Gastroesophageal sphincter (tissue), 4 donors: Measurements from ENCODE around the gene STIL. TPM values are rescaled to one million over a fixed set of nuclear protein-coding genes. Genes with fewer than 3 reads are reported as not detected.
"Not testable (repeated sequence)": the region's sequence is repeated elsewhere in the genome, so short reads cannot be mapped to it uniquely, and the experiment has no call there.

ENCODE experiments used
- ATAC-seq: fragments of 150-250 bp; one replicate; pipeline ENCODE4 v1.9.1; 2016; ENCODE audit warnings: mild to moderate bottlenecking, moderate library complexity
- H3K27ac ChIP-seq, 4 donors: fragments of 200-600 bp; sonication (generic) in 3 of 4; 1 replicate in 3 of 4; 2 replicates in 1 of 4; pipeline ENCODE4 v1.5.1; 2016 to 2019
- H3K27me3 ChIP-seq: fragments of 200-600 bp; sonication (generic); one replicate; pipeline ENCODE4 v1.5.1; 2019
- H3K36me3 ChIP-seq, 2 donors: fragments of 200-600 bp; sonication (generic); one replicate each; pipeline ENCODE4 v1.5.1; 2019; ENCODE audit warnings: control low read depth in 1 of 2
- H3K4me1 ChIP-seq, 3 donors: fragments of 200-600 bp; sonication (generic); 1 replicate in 2 of 3; 2 replicates in 1 of 3; pipeline ENCODE4 v1.5.1; 2016 to 2019; ENCODE audit warnings: control low read depth in 2 of 3
- H3K4me3 ChIP-seq, 2 donors: fragments of 200-600 bp; sonication (generic); one replicate each; pipeline ENCODE4 v1.5.1; 2019; ENCODE audit warnings: mild to moderate bottlenecking in 1 of 2, moderate library complexity in 1 of 2
- H3K9me3 ChIP-seq, 3 donors: fragments of 200-600 bp; sonication (generic); one replicate each; pipeline ENCODE4 v1.5.1; 2017 to 2019; ENCODE audit warnings: control low read depth in 2 of 3
- CTCF ChIP-seq, 4 experiments: fragments of 200-600 bp in 2 of 4; fragments of 450-650 bp in 2 of 4; sonication (generic) in 1 of 4; IDR thresholded peaks; one replicate each; pipeline ENCODE4 v1.5.1; 2017 to 2019; ENCODE audit warnings: antibody characterized with exemption in 4 of 4, mild to moderate bottlenecking in 2 of 4, moderate library complexity in 2 of 4
- EP300 ChIP-seq: sonication (generic); formaldehyde crosslinking; IDR thresholded peaks from one replicate; pipeline ENCODE4 v1.6.1; 2017; ENCODE audit warnings: antibody characterized with exemption, mild to moderate bottlenecking
- POLR2A ChIP-seq, 2 donors: fragments of 450-650 bp; IDR thresholded peaks; one replicate each; pipeline ENCODE4 v1.6.1; 2017; ENCODE audit warnings: antibody characterized with exemption in 2 of 2, mild to moderate bottlenecking in 2 of 2, moderate library complexity in 1 of 2
- POLR2AphosphoS5 ChIP-seq: sonication (generic); formaldehyde crosslinking; IDR thresholded peaks from one replicate; pipeline ENCODE4 v1.6.1; 2017; ENCODE audit warnings: antibody characterized with exemption
- WGBS, 2 donors: methylation state at CpG; one replicate each; pipeline ENCODE4 v1.1.5; 2018; ENCODE audit warnings: low coverage in 1 of 2; 5-methylcytosine and 5-hydroxymethylcytosine counted together
- total RNA-seq, 4 donors: library from RNA; depleted of rRNA; stranded (reverse); fragments of >200 nt; gene quantifications; one replicate each; pipeline ENCODE4 v1.1.0, GENCODE V29; 2016

Gene STIL
- total RNA-seq, 4 donors from 2014 or later, result 0.40 to 2.5 (median 0.83) TPM

- Histone ChIP-seq H3K27me3 (no peaks in the 10 kb centered on the region), H3K9me3 (no peaks in the 10 kb centered on the region), H3K4me3 (no peak overlapping the region), H3K4me1 (peaks cover 0 to 15% (median 5%) of the 10 kb centered on the region in 3 donors), H3K27ac (no peak overlapping the region), H3K36me3 (no peaks in the 10 kb centered on the region)
- no peak for ATAC-seq
- TF ChIP-seq POLR2A (IDR thresholded peaks at IDR 0.05) (no peak), CTCF (IDR thresholded peaks at IDR 0.05) (no peak), POLR2AphosphoS5 (no peak), EP300 (no peak)
- WGBS, 2 donors, result 33% methylated on average over 1 of the region's 1 CpG; no CpG with 5 or more reads in 1 of the 2 donors
These were observed 3.9 kb upstream of the STIL start for GRCh38 chr1:47317841-47318240.

- H3K27ac ChIP-seq, result no peak overlapping the region
- no peaks in the 10 kb centered on the region for H3K9me3 ChIP-seq
- no peaks in the 10 kb centered on the region for H3K36me3 ChIP-seq
- WGBS, 2 donors, result 87 to 89% methylated on average over 2 to 4 of the region's 4 CpGs
- H3K4me3 ChIP-seq, result no peak overlapping the region
- H3K4me1 ChIP-seq, result peaks cover 0 to 11% (median 5%) of the 10 kb centered on the region in 3 donors
- TF ChIP-seq POLR2AphosphoS5 (no peak), POLR2A (IDR thresholded peaks at IDR 0.05) (no peak), CTCF (IDR thresholded peaks at IDR 0.05) (no peak), EP300 (no peak)
- ATAC-seq, result no peak
- no peaks in the 10 kb centered on the region for H3K27me3 ChIP-seq
These were observed 4.5 kb downstream of the STIL start for GRCh38 chr1:47309427-47309826.

DNA sequence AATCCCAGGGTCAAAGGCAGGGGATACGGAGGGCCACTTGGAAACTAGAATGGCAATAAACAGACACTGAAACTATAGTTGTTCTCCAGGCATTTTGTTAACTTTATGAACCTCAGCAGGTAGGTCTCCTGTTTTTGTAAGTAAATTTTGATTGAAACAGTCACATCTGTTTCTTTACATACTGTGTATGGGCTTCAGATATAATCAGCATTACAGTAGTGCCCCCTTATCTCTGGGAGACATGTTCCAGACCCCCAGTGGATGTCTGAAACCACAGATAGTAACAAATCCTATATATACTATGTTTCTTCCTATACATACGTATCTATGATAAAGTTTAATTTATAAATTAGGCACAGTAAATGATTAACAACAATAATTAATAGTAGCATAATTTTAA is 11.5 kb downstream of the STIL start:
- no peak for ATAC-seq
- TF ChIP-seq POLR2AphosphoS5 (no peak), EP300 (no peak), POLR2A (IDR thresholded peaks at IDR 0.05) (no peak), CTCF (IDR thresholded peaks at IDR 0.05) (no peak)
- Histone ChIP-seq H3K4me3 (no peak overlapping the region), H3K27me3 (no peaks in the 10 kb centered on the region), H3K36me3 (peaks cover 0 to 9% of the 10 kb centered on the region in 2 donors), H3K27ac (no peak overlapping the region), H3K4me1 (peaks cover 0 to 3% (median 0%) of the 10 kb centered on the region in 3 donors), H3K9me3 (no peaks in the 10 kb centered on the region)
- WGBS, 2 donors, result 94 to 98% methylated on average over 2 of the region's 2 CpGs

GRCh38 chr1:47298025-47298699 is 15.8 kb downstream of the STIL start:
- peaks cover 0 to 9% of the 10 kb centered on the region in 2 donors for H3K36me3 ChIP-seq
- TF ChIP-seq POLR2AphosphoS5 (no peak), POLR2A (IDR thresholded peaks at IDR 0.05) (no peak), CTCF (IDR thresholded peaks at IDR 0.05) (no peak), EP300 (no peak)
- peaks cover 0 to 4% (median 0%) of the 10 kb centered on the region in 3 donors for H3K4me1 ChIP-seq
- H3K4me3 ChIP-seq, result no peak overlapping the region
- H3K9me3 ChIP-seq, result no peaks in the 10 kb centered on the region
- H3K27ac ChIP-seq, result peak overlapping the region in 3 of 4 donors; percentile 7 to 26 (median 18)
- H3K27me3 ChIP-seq, result no peaks in the 10 kb centered on the region
- no peak for ATAC-seq

- peaks cover 0 to 4% (median 0%) of the 10 kb centered on the region in 3 donors for H3K4me1 ChIP-seq
- WGBS, 2 donors, result 78 to 86% methylated on average over 2 of the region's 2 CpGs
- H3K27ac ChIP-seq, result no peak overlapping the region
- no peak for ATAC-seq
- TF ChIP-seq CTCF (IDR thresholded peaks at IDR 0.05) (no peak), POLR2AphosphoS5 (no peak), EP300 (no peak), POLR2A (IDR thresholded peaks at IDR 0.05) (no peak)
- no peak overlapping the region for H3K4me3 ChIP-seq
- no peaks in the 10 kb centered on the region for H3K27me3 ChIP-seq
- no peaks in the 10 kb centered on the region for H3K9me3 ChIP-seq
- H3K36me3 ChIP-seq, result no peaks in the 10 kb centered on the region
These were observed 18.4 kb downstream of the STIL start for GRCh38 chr1:47295579-47295978.

DNA sequence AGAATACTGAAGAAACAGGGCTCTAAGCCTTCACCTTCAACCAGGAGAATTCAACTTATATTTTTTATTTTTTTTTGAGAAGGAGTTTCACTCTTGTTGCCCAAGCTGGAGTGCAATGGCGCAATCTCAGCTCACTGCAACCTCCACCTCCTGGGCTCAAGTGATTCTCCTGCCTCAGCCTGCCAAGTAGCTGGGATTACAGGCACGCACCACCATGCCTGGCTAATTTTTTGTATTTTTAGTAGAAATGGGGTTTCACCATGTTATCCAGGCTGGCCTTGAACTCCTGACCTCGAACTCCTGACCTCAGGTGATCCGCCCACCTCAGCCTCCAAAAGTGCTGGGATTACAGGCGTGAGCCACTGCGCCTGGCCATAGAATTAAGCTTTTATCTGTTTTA is 19.1 kb downstream of the STIL start:
- WGBS, 2 donors, result 96% methylated on average over 3 to 5 of the region's 6 CpGs
- not testable (repeated sequence) for H3K27ac ChIP-seq

DNA sequence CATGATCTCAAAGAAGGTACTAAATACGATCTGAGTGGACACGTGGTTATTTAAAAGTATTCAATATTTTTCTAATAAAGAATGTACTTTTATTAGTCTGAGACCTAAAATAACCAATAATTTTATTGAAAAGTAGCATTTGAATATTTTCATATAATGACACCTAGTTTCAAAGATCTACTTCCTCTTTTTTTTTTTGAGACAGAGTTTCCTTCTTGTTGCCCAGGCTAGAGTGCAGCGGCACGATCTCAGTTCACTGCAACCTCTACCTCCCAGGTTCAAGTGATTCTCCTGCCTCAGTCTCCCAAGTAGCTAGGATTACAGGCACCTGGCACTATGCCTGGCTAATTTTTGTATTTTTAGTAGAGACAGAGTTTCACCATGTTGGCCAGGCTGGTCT is 25.8 kb downstream of the STIL start:
- H3K4me1 ChIP-seq, H3K9me3 ChIP-seq, ATAC-seq, H3K4me3 ChIP-seq, H3K36me3 ChIP-seq, H3K27me3 ChIP-seq, H3K27ac ChIP-seq: not testable (repeated sequence)
- 87 to 92% methylated on average over 4 of the region's 4 CpGs for WGBS, 2 donors

More for the DNA sequence above, 19.1 kb downstream of the STIL start:
- not testable (repeated sequence) for H3K4me3 ChIP-seq, H3K4me1 ChIP-seq, H3K36me3 ChIP-seq, H3K27me3 ChIP-seq, ATAC-seq, H3K9me3 ChIP-seq
